CD4-positive, alpha-beta T cell treated with Interleukin-10 for 1 hour (primary cell): ENCODE results near the gene PTPRH.

Source experiments
- DNase-seq: peaks from one replicate; pipeline ENCODE4 v3.0.0-alpha.2; 2020

The PTPRH gene, protein sequence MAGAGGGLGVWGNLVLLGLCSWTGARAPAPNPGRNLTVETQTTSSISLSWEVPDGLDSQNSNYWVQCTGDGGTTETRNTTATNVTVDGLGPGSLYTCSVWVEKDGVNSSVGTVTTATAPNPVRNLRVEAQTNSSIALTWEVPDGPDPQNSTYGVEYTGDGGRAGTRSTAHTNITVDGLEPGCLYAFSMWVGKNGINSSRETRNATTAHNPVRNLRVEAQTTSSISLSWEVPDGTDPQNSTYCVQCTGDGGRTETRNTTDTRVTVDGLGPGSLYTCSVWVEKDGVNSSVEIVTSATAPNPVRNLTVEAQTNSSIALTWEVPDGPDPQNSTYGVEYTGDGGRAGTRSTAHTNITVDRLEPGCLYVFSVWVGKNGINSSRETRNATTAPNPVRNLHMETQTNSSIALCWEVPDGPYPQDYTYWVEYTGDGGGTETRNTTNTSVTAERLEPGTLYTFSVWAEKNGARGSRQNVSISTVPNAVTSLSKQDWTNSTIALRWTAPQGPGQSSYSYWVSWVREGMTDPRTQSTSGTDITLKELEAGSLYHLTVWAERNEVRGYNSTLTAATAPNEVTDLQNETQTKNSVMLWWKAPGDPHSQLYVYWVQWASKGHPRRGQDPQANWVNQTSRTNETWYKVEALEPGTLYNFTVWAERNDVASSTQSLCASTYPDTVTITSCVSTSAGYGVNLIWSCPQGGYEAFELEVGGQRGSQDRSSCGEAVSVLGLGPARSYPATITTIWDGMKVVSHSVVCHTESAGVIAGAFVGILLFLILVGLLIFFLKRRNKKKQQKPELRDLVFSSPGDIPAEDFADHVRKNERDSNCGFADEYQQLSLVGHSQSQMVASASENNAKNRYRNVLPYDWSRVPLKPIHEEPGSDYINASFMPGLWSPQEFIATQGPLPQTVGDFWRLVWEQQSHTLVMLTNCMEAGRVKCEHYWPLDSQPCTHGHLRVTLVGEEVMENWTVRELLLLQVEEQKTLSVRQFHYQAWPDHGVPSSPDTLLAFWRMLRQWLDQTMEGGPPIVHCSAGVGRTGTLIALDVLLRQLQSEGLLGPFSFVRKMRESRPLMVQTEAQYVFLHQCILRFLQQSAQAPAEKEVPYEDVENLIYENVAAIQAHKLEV

DNA sequence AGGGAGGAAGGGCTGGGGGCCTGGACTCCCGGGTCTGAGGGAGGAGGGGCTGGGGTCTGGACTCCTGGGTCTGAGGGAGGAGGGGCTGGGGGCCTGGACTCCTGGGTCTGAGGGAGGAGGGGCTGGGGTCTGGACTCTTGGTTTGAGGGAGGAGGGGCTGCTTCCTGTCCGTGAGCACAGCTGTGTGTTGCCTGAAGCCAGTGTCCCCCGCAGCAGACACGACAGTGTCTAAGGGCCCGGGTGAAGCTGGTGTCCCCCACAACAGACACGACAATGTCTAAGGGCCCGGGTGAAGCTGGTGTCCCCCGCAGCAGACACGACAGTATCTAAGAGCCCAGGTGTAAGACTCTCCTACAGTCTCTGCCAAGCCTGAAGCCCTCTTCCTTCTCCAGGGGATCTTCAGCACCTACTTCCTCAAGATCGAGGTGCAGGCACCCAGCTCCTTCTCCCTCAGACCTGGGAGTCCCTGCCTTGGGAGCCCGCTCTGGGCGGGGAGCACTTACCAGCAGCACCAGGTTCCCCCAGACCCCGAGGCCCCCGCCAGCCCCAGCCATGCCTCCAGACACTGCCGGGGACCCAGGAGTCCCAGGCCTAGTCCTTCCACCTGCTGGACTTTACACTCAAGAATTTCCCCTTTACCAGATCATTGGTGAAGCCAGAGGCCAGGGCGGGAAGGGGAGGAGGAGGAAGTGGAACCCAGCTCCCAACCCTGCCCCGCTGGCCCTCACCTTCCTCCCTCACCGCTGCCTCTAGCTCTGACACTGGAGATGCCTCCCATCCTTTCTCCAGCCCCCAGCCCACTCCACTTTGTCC, at the start of gene PTPRH:
PTPRH (minus strand) TSS at position 622 of the 813 bp plus-strand sequence; CDS start at position 554, 68 bp downstream.
- no peak for DNase-seq

DNA sequence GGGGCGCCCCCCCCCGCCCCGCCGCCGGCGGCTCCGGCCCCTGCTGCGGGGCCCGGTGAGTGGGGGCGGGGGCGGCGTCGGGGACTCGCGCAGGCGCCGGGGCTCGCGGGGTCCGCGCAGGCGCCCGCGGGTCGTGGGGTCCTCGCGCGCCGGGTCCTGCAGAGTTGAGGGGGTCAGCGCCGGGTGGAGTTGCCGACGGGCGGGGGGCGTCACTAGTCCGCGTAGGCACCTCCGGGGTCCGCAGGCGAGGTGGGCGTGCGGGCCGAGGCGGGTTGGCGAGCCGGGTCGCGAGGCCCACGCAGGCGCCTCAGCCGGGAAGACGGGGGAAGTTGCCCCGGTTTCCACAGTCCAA, 49.2 kb upstream of the PTPRH start:
- peak; percentile 64 for DNase-seq

DNA sequence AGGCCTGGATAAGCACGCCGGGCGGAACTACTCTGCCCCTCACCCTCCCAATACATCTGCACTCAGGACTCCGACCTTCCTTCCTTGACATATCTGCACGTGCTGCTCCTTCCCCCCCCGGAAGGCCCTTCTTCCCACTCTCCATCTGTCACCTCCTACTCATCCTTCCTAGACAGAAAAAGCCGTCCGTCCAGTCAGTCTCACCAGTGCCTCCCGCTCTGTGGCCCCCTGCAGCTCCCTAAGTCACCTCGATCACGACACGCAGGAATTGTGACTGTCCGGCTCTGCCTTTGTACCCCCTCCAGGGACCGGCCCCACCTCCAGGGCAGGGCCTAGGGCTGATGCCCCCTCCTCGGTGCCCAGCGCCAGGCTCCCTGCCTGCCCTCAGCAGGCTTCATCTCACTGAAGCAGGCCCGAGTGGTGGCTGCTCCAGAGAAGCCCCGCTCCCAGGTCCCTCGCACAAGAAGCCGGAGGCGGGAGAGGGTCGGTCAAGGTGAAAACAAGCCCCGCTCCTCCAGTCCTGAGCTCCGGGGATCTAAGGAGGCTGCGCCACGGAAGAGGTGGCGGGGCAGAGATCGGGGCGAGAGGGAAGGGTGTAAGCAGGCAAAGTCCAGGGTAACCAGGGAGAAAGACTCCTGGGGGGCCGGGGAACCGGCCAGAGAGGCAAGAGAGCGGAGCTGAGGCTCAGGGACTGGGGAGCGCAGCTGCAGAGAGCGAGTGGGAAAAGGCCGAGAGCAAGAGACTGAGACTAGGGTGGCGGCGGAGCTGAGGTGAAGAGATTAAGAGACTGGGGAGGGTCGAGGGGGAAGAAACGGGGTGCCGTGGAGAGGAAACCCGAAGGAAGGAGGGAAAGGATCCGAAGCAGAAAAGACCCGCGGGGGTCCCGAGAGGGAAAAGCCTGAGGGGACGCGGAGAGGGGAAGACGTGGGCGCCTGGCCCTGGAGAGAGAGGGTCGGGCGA, 48.4 kb upstream of the PTPRH start:
- peak; percentile 26 for DNase-seq

DNA sequence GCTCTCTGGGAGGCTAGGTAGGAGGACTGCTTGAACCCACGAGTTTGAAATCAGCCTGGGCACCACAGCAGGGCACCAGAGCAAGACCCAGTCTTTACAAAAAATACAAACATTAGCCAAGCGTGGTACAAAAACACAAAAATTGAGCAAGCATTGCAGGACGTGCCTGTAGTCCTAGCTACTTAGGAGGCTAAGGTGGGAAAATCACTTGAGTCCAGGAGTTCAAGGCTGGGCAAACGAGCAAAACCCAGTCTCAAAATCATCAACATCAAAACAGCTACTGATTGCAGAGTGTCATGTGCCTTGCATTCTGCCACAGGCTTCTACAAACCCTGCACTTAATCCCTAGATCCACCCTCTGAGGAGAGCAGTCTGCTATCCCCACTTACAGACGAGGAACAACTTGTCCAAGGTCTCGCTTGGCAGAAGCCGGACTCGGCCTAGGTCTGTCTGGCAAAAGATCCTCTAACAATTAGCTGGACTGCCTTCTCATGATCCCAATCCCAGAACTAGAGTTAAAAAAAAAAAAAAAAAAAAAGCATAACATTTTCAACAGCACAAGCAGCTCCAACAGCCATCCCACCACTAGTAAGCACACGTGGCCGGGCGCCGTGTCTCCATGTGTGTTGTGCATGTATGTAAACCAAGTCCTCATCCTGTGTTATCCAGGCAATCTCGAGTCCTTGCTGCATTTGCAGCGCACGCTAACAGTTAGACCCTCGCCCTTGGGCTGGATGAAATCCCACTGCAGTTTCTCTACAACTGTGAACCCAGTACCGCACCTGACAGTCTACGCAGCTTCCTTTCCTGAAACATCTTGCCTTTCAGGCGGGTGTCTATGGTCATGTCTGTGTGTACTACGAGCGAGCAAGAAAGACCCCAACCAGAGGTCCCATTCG, 47.5 kb upstream of the PTPRH start:
- peak; percentile 19 for DNase-seq

DNA sequence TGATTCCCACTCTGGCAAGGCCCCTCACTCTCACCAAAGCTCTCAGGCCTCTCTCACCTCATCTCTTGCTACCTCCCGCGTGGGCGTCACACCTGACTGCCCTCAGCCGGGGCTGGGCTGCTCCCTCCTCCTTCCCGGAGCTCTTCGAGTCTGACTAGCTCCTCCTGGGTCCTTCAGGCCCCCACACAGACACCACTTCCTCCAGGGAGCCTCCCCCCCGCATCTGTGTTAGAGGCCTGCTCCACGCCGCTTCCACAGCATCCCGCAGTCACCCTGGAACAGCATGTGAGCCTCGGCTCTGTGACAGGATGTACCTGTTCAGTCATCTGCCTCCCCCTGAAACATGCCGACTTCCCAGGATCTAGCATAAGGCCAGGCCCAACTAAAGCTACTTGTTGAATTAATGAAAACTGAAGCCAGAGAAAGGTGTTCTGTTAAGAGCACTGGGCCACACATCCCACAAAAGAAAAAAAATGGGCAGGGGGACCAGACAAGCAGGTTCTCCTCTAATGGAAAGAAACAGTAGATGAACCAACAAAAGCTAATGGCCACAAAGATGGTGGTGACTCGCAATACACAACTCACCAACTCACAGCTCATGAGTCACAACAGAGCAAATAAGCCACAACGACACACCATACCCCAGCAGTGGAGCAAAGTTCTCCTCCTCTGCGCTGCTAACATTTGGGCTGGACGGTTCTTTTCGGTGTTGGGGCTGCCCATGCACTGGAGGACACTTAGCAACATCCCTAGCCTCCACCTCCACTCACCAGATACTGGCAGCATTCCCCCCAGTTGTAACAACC, 46.5 kb upstream of the PTPRH start:
- DNase-seq, result peak; percentile 60

DNA sequence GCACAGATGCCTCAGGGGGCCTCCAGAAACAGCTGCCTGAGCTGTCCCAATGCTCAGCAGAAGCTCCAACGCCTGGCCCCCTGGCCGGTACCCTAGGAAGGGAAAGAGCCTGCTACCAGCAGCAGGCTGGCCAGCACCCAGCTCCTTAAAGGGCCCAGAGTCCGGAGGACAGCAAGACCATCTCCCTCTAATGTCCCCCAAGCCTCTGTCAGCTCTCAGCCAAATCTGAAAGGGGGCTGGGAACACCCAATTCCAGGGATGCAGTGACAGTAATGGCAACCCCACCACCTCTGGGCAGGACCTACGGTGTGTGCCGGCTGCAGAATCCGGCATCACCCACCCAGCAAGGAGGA, 45.3 kb upstream of the PTPRH start:
- no peak for DNase-seq

DNA sequence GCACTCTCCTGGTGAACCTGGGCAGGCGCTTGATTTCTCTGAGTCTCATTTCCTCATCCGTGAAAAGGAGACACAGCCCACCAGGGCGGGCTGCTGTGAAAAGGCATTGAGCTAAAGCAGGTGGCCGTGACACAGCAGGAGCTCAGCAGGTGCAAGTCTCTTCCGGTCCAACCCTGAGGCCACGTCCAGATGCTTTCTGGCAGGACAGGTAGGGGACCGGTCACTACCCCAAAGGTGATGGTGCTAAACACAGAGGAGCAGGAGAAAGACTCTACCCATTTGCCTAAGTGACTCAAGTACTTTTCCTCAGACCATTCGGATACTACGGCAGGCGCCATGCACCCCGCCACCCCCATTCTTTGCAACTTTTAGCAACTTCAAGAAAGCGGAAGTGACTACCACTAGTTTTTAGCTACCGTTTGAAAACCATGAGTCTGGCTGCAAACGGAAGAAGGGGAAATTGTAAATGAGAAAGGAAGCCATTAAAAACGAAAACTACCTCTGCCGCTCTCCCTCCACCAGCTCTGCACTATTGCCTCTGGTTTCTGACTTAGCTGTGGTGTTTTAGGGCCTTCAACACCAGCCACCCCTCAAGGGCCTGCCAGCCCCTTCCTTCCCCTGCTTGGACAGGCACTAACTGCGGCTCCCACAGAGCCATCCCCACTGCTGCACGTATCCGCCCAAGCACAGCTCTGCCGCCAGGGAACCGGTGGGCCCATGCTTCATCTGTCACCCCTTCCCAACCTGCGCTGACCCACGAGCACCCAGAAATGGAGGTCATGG, 44.7 kb upstream of the PTPRH start:
- peak; percentile 74 for DNase-seq

DNA sequence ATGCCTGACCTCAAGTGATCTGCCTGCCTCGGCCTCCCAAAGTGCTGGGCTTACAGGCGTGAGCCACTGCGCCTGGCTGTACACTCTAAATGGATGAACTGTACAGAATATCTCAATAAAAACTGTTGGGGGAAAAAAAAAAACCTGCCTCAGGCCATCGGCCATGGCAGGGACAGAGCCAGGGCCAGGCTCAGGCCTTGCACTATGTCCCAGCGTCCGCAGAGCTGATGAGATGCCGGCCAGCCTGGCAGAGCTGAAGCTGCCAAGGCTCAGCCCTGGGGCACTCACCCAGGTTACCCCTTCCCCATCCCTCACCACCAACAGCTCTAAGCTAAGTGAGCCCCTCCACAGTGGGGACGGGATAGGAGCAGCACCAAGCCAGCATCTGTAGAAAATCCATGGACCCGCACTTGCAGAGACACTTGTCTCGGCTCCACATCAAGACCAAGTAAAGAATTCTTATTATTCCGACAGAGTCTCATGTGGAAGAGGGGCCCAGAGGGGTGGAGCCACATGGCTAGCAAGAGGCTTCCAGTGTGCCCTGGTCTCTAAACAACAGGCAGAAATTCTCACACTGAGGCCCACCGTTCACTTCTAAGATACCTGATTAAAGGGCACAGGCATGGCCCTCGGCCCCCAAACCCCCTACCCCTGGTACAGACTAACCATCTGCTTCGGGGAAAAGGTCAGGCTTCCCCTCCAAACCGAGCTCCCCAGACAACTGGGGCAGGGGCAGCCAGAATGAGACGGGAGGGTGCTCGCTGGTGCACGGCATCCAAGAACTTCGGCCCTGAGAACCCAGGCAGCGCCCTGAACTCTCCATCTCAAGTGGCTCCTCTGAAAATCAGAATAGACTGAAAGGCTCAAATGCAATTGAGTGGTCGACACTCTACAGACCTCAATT, 43.7 kb upstream of the PTPRH start:
- DNase-seq, result no peak

DNA sequence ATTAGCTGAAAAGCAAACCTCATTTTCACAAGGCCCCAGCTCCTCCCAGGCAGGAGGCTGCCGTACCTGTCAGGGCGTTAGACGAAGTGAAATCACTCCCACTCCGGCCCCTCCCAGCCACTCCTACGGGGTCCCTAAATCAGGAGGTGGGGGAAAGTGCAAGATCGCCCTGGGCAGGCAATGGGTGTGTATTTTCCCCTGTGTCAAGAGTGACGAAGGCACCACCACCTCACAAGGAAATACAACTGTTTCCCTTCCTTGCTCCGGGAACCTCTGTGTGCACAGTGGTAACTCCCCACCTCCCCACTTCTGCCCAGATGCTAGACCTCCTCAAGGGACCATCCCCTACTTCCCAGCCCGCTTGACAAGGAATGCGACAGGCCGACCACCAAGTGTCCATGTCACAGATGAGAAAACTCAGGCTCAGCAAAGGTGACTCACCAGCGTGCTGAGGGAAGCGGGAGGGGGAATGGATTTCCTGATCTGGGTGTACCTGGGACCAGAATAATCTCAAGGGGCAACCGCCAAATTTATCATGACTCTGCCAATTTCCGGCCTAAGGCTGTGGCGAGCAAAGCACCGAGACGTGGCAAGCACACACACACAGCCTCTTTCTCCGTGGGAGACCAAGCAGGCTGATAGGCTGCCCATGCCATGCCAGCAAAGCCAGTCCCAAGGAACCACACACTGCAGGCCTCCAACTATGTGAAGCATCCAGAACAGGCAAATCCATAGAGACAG, 42.2 kb upstream of the PTPRH start:
- DNase-seq, result peak; percentile 57

DNA sequence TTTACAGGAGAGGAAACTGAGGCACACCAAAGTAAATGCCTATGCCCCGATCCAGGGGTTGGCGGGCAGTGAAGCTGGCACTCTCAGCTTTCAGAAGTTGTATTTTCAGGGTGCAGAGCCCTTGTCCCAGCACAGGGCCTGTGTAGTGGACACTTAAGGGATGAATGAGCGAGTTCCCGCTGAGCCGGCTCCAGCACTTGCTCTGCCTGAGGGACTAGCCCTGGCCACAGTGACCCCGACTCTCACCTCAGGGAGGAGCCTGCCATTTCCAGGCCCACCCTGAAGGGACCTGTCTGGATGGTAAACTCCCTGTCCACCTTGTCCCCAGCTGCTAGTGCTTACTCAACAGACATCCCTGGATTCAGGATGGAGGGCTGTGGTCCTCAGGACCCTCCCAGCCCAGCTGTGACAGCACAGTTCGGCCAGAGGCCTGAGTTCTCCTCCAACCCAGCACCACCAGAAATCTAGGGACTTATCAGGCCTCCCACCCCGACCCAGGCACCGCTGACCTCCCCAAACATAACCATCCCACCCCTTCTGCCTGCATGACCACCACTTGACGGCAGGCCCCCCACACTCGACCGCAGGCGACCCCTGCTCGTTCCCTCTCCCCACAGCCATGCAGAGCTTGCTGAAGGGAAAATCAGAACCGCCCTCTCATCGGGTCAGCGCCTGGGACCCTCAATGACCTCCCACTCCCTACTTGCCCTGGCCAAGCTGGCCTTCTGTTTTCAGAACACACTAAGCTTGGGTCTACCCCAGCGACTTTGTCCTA, 41.1 kb upstream of the PTPRH start:
- no peak for DNase-seq

DNA sequence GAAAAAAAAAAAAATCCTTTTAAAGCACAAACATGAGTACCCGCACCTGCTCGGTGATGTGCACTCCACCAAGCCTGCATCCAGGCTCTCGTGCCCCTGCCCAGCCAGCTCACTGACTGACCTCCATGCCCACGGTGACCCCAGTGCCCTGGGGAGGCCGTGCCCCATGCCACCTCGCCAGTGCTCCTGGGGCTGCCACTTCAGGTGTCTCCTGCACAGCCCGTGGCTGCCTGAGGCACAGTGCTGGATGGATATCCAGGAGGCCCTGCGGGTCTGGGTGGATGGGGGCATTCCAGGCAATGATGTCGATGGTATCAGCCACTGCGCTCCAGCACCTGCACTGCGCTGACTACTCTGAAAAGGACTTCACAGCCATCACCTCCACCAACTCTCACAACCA, 40.5 kb upstream of the PTPRH start:
- no peak for DNase-seq

DNA sequence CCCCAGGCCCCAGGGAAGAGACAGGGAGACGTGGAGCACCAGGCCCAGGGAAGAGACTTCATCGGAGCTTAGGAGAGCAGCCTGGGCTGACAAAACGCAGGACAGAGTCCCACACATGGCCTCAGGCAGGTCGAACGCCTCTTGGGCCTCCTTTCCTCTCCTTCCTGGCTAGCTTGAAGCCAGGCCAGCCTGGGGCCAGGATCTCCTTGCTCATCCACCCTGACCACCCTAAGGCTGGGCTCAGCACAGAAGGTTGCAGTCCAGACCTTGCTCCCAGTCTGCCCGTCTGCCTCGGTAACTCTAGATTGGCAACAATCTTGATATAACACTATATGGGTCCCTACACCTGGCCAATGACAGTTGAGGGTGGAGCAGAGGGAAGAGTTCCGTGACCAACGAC, 39.4 kb upstream of the PTPRH start:
- no peak for DNase-seq

DNA sequence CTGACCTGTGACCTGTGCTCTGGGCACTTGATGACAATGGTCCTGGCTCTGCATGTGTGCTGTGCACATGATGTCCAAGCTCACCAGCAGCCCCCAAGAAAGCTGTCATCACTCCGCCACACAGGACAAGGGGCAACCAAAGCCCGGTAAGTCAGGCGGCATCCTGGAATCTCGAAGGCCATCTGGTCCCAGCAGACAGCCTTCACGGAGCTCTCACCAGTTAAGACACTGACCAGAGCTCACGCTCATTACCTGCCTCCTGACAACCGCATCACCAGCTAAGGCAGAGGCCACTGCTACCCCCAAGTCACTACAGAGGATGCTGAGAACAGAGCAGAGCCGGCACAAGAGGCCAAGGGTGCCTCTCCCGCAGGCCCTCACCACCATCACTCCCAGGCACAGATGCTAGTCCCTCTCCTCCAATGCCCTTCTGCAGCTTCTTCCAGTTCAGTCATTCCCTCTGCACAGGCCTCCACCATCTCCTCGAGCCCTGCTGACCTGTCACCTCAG, 38.9 kb upstream of the PTPRH start:
- DNase-seq, result no peak

DNA sequence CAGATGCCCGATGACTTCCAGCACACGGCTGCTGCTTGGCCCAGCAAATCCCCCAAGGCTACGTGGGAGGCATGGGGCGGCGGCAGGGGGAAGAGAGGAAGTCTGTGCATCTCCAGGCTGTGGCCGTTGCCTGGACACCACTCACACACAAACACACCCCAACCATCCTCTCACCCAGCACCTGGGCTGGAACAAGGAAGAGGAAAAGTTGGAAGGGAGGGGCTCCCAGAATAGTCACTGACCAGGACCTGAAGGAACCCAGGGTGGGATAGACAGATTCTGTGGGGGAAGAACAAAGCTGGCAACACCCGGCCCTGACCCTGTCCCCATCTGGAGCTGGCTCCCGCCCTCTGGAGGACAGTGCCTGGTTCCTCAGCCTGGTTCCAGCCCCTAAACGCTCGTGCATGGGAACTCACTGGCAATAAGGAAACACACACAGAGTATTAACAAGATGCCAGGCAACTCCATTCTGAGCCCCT, 38.4 kb upstream of the PTPRH start:
- no peak for DNase-seq
